HepG2 (cell line): ENCODE measurements around the gene ERICH6. TPM values are rescaled to one million over a fixed set of nuclear protein-coding genes. Genes with fewer than 3 reads are reported as not detected.

Experiments
- DMAP1 ChIP-seq: IDR thresholded peaks from 2 replicates; pipeline ENCODE4 v1.6.1; 2016
- HOXA7 ChIP-seq: sonication (generic); formaldehyde crosslinking; IDR thresholded peaks from 2 replicates; pipeline ENCODE4 v1.8.1; 2022; ENCODE audit warnings: mild to moderate bottlenecking, missing genetic modification reagents, moderate library complexity
- KAT8 ChIP-seq: IDR thresholded peaks from 2 replicates; pipeline ENCODE4 v1.6.1; 2016; ENCODE audit warnings: missing genetic modification reagents, missing compliant biosample characterization
- MTA3 ChIP-seq: sonication (generic); formaldehyde crosslinking; IDR thresholded peaks from 2 replicates; pipeline ENCODE4 v1.4.0; 2020; ENCODE audit warnings: missing genetic modification reagents
- MXI1 ChIP-seq: IDR thresholded peaks from 3 replicates; pipeline ENCODE4 v1.6.1; 2012; ENCODE audit warnings: low read depth, low read length, inconsistent platforms, borderline replicate concordance
- MYC ChIP-seq: sonication (generic); formaldehyde crosslinking; IDR thresholded peaks from 2 replicates; pipeline ENCODE4 v1.9.0; 2021; ENCODE audit warnings: missing genetic modification reagents, borderline replicate concordance
- NFYC ChIP-seq: IDR thresholded peaks from 2 replicates; pipeline ENCODE4 v1.6.1; 2016; ENCODE audit warnings: missing genetic modification reagents, missing compliant biosample characterization
- PAWR ChIP-seq: sonication (generic); formaldehyde crosslinking; IDR thresholded peaks from 2 replicates; pipeline ENCODE4 v1.4.0; 2020; ENCODE audit warnings: missing genetic modification reagents, mild to moderate bottlenecking, borderline replicate concordance
- POLR2A ChIP-seq, 2 experiments: IDR thresholded peaks; 2 replicates each; pipeline ENCODE4 v1.6.1; 2011; ENCODE audit warnings: low read depth in 2 of 2, low read length in 2 of 2, mild to moderate bottlenecking in 1 of 2, moderate library complexity in 1 of 2; ENCODE audit not compliant: insufficient read depth in 1 of 2
- POLR2G ChIP-seq: fragments of 200-400 bp; formaldehyde crosslinking; IDR thresholded peaks from 2 replicates; pipeline ENCODE4 v1.6.1; 2018; ENCODE audit warnings: mild to moderate bottlenecking, low read depth, low read length, moderate library complexity
- RELA ChIP-seq: sonication (generic); formaldehyde crosslinking; IDR thresholded peaks from 2 replicates; pipeline ENCODE4 v1.4.0; 2020; ENCODE audit warnings: missing genetic modification reagents
- SIN3B ChIP-seq: fragments of 150-350 bp; IDR thresholded peaks from 2 replicates; pipeline ENCODE4 v1.6.1; 2014; ENCODE audit warnings: low read length
- ZBTB21 ChIP-seq: sonication (generic); formaldehyde crosslinking; IDR thresholded peaks from 2 replicates; pipeline ENCODE4 v1.4.0; 2020; ENCODE audit warnings: missing genetic modification reagents
- ZNF282 ChIP-seq: fragments of 450-650 bp; IDR thresholded peaks from 2 replicates; pipeline ENCODE4 v1.6.1; 2018; ENCODE audit not compliant: partially characterized antibody
- ZNF556 ChIP-seq: sonication (generic); formaldehyde crosslinking; IDR thresholded peaks from 2 replicates; pipeline ENCODE4 v1.4.0; 2020; ENCODE audit warnings: mild to moderate bottlenecking, missing genetic modification reagents, borderline replicate concordance
- ZNF709 ChIP-seq: sonication (generic); formaldehyde crosslinking; IDR thresholded peaks from 2 replicates; pipeline ENCODE4 v1.5.0; 2020; ENCODE audit warnings: mild to moderate bottlenecking, missing genetic modification reagents
- polyA plus RNA-seq, 8 experiments: library from polyadenylated mRNA; depleted of rRNA in 3 of 8; stranded (reverse) in 7 of 8; unstranded in 1 of 8; fragments of >200 nt; fragmentation: Illumina TruSeq in 4 of 8; extraction: Trizol in 4 of 8; gene quantifications; 2 replicates each; pipeline versions ENCODE4 v1.2.1 to v1.2.3, GENCODE V29; 2011 to 2016; ENCODE audit warnings: low read depth in 4 of 8, missing spikeins in 1 of 8, mixed read lengths in 1 of 8; ENCODE audit not compliant: insufficient read depth in 1 of 8
- total RNA-seq, 5 experiments: library from RNA; depleted of rRNA; stranded (reverse); fragments of >200 nt; fragmentation: Illumina TruSeq; extraction: Trizol; gene quantifications; 2 replicates each; pipeline ENCODE4 v1.2.3, GENCODE V29; 2016; ENCODE audit warnings: low read depth in 1 of 5
- TF ChIP-seq, protein P1 (sequence below): IDR thresholded peaks from 2 replicates; pipeline ENCODE4 v1.6.1; 2016; ENCODE audit warnings: low read depth, missing genetic modification reagents, missing compliant biosample characterization
- TF ChIP-seq, protein P2 (sequence below): sonication (generic); formaldehyde crosslinking; IDR thresholded peaks from 2 replicates; pipeline ENCODE4 v1.4.0; 2020; ENCODE audit warnings: missing genetic modification reagents, low read depth, mild to moderate bottlenecking, borderline replicate concordance
- TF ChIP-seq, protein P3 (sequence below): IDR thresholded peaks from 2 replicates; pipeline ENCODE4 v1.6.1; 2016; ENCODE audit warnings: mild to moderate bottlenecking, missing biosample characterization, missing genetic modification reagents
- TF ChIP-seq, protein P4 (sequence below): sonication (generic); formaldehyde crosslinking; IDR thresholded peaks from 2 replicates; pipeline ENCODE4 v1.8.1; 2023; ENCODE audit warnings: mild to moderate bottlenecking, inconsistent platforms, moderate library complexity, missing genetic modification reagents, borderline replicate concordance
- TF ChIP-seq, protein P5 (sequence below): sonication (generic); formaldehyde crosslinking; IDR thresholded peaks from 2 replicates; pipeline ENCODE4 v1.5.0; 2020; ENCODE audit warnings: missing genetic modification reagents

ERICH6 gene
- total and polyA plus RNA-seq, 2 of the 13 experiments (the other 11 are each of a cell fraction or from before 2014, with no cell fraction given), result 0.03 TPM; not detected in 1

DNA sequence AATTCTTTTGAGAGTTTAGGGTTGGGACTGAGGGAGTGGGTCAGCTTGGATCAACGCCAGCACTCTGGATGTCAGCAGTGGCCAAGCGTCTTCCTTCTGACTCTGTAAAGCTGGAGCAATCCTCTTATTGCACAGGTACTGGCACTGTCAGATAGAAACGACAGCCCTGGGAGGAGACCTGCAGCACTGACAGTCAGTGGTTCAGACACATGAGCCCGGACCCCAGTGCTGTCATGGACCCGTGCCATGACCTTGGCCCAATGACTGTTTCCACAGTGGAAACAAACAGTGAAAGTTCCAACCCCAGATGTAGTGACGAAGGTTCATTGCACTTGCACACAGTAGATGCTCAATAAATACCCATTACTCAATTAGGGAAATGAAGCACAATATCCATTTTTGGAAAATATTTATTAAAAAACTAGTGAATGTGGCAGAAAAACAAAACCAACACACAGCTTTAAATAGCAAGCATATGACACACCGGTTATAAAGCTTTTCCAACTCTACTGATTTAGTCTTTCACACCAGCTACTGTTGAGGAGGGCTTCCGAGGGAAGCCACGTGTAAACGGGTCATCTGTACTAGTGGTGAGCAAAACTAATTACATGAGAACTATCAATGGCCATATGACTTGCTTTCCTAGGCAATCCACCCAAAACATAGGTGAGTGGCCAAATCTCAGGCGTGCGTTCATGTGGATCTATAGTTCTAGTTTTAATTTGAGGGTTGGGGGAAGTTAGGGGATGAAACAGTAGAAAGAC is 37.2 kb upstream of the ERICH6 start (continued):
- TF ChIP-seq, protein P1, sequence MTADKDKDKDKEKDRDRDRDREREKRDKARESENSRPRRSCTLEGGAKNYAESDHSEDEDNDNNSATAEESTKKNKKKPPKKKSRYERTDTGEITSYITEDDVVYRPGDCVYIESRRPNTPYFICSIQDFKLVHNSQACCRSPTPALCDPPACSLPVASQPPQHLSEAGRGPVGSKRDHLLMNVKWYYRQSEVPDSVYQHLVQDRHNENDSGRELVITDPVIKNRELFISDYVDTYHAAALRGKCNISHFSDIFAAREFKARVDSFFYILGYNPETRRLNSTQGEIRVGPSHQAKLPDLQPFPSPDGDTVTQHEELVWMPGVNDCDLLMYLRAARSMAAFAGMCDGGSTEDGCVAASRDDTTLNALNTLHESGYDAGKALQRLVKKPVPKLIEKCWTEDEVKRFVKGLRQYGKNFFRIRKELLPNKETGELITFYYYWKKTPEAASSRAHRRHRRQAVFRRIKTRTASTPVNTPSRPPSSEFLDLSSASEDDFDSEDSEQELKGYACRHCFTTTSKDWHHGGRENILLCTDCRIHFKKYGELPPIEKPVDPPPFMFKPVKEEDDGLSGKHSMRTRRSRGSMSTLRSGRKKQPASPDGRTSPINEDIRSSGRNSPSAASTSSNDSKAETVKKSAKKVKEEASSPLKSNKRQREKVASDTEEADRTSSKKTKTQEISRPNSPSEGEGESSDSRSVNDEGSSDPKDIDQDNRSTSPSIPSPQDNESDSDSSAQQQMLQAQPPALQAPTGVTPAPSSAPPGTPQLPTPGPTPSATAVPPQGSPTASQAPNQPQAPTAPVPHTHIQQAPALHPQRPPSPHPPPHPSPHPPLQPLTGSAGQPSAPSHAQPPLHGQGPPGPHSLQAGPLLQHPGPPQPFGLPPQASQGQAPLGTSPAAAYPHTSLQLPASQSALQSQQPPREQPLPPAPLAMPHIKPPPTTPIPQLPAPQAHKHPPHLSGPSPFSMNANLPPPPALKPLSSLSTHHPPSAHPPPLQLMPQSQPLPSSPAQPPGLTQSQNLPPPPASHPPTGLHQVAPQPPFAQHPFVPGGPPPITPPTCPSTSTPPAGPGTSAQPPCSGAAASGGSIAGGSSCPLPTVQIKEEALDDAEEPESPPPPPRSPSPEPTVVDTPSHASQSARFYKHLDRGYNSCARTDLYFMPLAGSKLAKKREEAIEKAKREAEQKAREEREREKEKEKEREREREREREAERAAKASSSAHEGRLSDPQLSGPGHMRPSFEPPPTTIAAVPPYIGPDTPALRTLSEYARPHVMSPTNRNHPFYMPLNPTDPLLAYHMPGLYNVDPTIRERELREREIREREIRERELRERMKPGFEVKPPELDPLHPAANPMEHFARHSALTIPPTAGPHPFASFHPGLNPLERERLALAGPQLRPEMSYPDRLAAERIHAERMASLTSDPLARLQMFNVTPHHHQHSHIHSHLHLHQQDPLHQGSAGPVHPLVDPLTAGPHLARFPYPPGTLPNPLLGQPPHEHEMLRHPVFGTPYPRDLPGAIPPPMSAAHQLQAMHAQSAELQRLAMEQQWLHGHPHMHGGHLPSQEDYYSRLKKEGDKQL (CRISPR knock-in tag), result peak; percentile 18; the same call in 1 of the 2 replicates
- TF ChIP-seq POLR2G (peak; percentile 56; the same call in 1 of the 2 replicates), ZNF556 (peak; percentile 45; the same call in 1 of the 2 replicates), ZBTB21 (CRISPR knock-in tag) (peak; percentile 53; the same call in 1 of the 2 replicates), POLR2A (IDR thresholded peaks at IDR 0.05; ENCODE audit: insufficient read depth in 1 of 2, low read depth in 2 of 2, low read length in 2 of 2) (peak; percentile 30 to 65; a peak in 2 of 4 replicates), ZNF282 (no peak), MYC (peak; percentile 50; the same call in 1 of the 2 replicates), PAWR (CRISPR knock-in tag) (no peak), ZNF709 (CRISPR knock-in tag) (0 out of 2 replicates have a peak, but pooled peaks have one; percentile 22), DMAP1 (CRISPR knock-in tag) (0 out of 2 replicates have a peak, but pooled peaks have one; percentile 35), HOXA7 (CRISPR knock-in tag) (no peak), SIN3B (no peak), KAT8 (CRISPR knock-in tag) (peak; percentile 68; the same call in 1 of the 2 replicates), RELA (no peak), MTA3 (no peak), NFYC (CRISPR knock-in tag) (no peak), MXI1 (peak; percentile 76; the same call in 1 of the 3 replicates)
- TF ChIP-seq, protein P2, sequence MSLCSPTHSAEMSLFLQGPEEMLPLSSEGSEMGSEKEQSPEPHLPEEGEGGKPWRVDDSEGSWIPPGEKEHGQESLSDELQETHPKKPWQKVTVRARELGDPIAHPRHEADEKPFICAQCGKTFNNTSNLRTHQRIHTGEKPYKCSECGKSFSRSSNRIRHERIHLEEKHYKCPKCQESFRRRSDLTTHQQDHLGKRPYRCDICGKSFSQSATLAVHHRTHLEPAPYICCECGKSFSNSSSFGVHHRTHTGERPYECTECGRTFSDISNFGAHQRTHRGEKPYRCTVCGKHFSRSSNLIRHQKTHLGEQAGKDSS (CRISPR knock-in tag), result peak; percentile 46; the same call in 1 of the 2 replicates
- TF ChIP-seq, protein P3, sequence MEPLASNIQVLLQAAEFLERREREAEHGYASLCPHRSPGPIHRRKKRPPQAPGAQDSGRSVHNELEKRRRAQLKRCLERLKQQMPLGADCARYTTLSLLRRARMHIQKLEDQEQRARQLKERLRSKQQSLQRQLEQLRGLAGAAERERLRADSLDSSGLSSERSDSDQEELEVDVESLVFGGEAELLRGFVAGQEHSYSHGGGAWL (CRISPR knock-in tag), result no peak
- TF ChIP-seq, protein P4, sequence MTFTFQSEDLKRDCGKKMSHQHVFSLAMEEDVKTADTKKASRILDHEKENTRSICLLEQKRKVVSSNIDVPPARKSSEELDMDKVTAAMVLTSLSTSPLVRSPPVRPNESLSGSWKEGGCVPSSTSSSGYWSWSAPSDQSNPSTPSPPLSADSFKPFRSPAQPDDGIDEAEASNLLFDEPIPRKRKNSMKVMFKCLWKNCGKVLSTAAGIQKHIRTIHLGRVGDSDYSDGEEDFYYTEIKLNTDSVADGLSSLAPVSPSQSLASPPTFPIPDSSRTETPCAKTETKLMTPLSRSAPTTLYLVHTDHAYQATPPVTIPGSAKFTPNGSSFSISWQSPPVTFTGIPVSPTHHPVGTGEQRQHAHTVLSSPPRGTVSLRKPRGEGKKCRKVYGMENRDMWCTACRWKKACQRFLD (CRISPR knock-in tag), result no peak
- TF ChIP-seq, protein P5, sequence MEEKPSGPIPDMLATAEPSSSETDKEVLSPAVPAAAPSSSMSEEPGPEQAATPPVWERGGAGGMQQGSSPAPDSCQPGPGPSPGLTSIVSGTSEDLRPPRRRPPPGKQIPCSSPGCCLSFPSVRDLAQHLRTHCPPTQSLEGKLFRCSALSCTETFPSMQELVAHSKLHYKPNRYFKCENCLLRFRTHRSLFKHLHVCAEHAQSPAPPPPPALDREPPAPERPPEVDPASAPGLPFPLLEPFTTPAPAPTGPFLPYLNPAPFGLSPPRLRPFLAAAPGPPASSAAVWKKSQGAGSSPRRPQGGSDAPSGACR (CRISPR knock-in tag), result no peak
